Esophagus muscularis mucosa (tissue), 4 donors: ENCODE measurements around the gene LTA. TPM values are rescaled to one million over a fixed set of nuclear protein-coding genes. Genes with fewer than 3 reads are reported as not detected.
A peak's percentile ranks its signal among the peaks of the same experiment; 100 is the strongest.

ENCODE experiments used
- DNase-seq: peaks from one replicate; pipeline ENCODE4 v3.0.0-alpha.2; 2017; ENCODE audit errors: extremely low spot score
- H3K27ac ChIP-seq, 4 donors: fragments of 200-600 bp; sonication (generic); replicated peaks in 1 of 4; 1 replicate in 3 of 4; 2 replicates in 1 of 4; pipeline ENCODE4 v1.5.1; 2016 to 2019; ENCODE audit warnings: mild to moderate bottlenecking in 1 of 4
- H3K27me3 ChIP-seq, 4 donors: fragments of 200-600 bp; sonication (generic); one replicate each; pipeline versions ENCODE4 v1.5.1 to v1.6.0; 2016 to 2019
- H3K36me3 ChIP-seq, 4 donors: fragments of 200-600 bp; sonication (generic); one replicate each; pipeline ENCODE4 v1.5.1; 2016 to 2019
- H3K4me1 ChIP-seq, 4 donors: fragments of 200-600 bp; sonication (generic); one replicate each; pipeline ENCODE4 v1.5.1; 2016 to 2019
- H3K4me3 ChIP-seq, 4 donors: fragments of 200-600 bp; sonication (generic); 1 replicate in 2 of 4; 2 replicates in 2 of 4; pipeline ENCODE4 v1.5.1; 2016 to 2019; ENCODE audit warnings: mild to moderate bottlenecking in 4 of 4, moderate library complexity in 1 of 4
- H3K9me3 ChIP-seq, 4 donors: fragments of 200-600 bp; sonication (generic); 1 replicate in 3 of 4; 2 replicates in 1 of 4; pipeline ENCODE4 v1.5.1; 2016 to 2019
- CTCF ChIP-seq, 3 experiments: fragments of 200-600 bp in 2 of 3; fragments of 450-650 bp in 1 of 3; sonication (generic) in 2 of 3; IDR thresholded peaks; one replicate each; pipeline ENCODE4 v1.5.1; 2017 to 2019; ENCODE audit warnings: antibody characterized with exemption in 3 of 3, mild to moderate bottlenecking in 2 of 3, moderate library complexity in 1 of 3
- EP300 ChIP-seq: sonication (generic); formaldehyde crosslinking; IDR thresholded peaks from one replicate; pipeline ENCODE4 v1.6.1; 2017; ENCODE audit warnings: antibody characterized with exemption
- POLR2A ChIP-seq: fragments of 450-650 bp; IDR thresholded peaks from one replicate; pipeline ENCODE4 v1.6.1; 2017; ENCODE audit warnings: antibody characterized with exemption, moderate library complexity, mild to moderate bottlenecking, low read depth
- POLR2AphosphoS5 ChIP-seq, 2 donors: sonication (generic); formaldehyde crosslinking; IDR thresholded peaks; one replicate each; pipeline ENCODE4 v1.6.1; 2017; ENCODE audit warnings: antibody characterized with exemption in 2 of 2
- WGBS: methylation state at CpG from one replicate; pipeline ENCODE4 v1.1.5; 2018; 5-methylcytosine and 5-hydroxymethylcytosine counted together
- intact Hi-C: fragments of 100-400 bp; cut with DNase I; formaldehyde crosslinking; loops from one replicate; pipeline ENCODE4 v1.15.1; 2023
- total RNA-seq, 4 donors: library from RNA; depleted of rRNA; stranded (reverse); fragments of >200 nt; gene quantifications; one replicate each; pipeline versions ENCODE4 v1.1.0 to v1.2.1, GENCODE V29; 2016

Gene LTA
- total RNA-seq, 4 donors from 2014 or later = not detected

- 92% methylated on average over 3 of the region's 3 CpGs for WGBS
- no peak overlapping the region for H3K27ac ChIP-seq
- intact Hi-C loops = no loop called here
Observed at GRCh38 chr6:31577579-31577966, 5.5 kb downstream of the LTA start.

GRCh38 chr6:31578184-31579118, 6.4 kb downstream of the LTA start:
- TF ChIP-seq CTCF (IDR thresholded peaks at IDR 0.05) = no peak
- no peak for TF ChIP-seq POLR2A
- no peak for TF ChIP-seq EP300
- no peak for TF ChIP-seq POLR2AphosphoS5 (IDR thresholded peaks at IDR 0.05)
- 80% methylated on average over 11 of the region's 12 CpGs for WGBS
- intact Hi-C loops = no loop called here

More at GRCh38 chr6:31577579-31577966, 5.5 kb downstream of the LTA start:
- Histone ChIP-seq H3K9me3 (no peaks in the 10 kb centered on the region), H3K27me3 (peaks cover 0 to 7% (median 0%) of the 10 kb centered on the region in 4 donors), H3K36me3 (no peaks in the 10 kb centered on the region), H3K4me3 (no peak overlapping the region), H3K4me1 (peaks cover 17 to 24% (median 20%) of the 10 kb centered on the region in 4 donors)
- DNase-seq = no peak
- TF ChIP-seq POLR2AphosphoS5 (IDR thresholded peaks at IDR 0.05) = no peak
- TF ChIP-seq POLR2A = no peak
- TF ChIP-seq EP300 = no peak
- no peak for TF ChIP-seq CTCF (IDR thresholded peaks at IDR 0.05)

GRCh38 chr6:31579119-31579505, 7.0 kb downstream of the LTA start:
- Histone ChIP-seq H3K36me3 (no peaks in the 10 kb centered on the region), H3K4me3 (no peak overlapping the region), H3K9me3 (no peaks in the 10 kb centered on the region), H3K27ac (no peak overlapping the region), H3K4me1 (peaks cover 17 to 25% (median 22%) of the 10 kb centered on the region in 4 donors), H3K27me3 (no peaks in the 10 kb centered on the region)
- TF ChIP-seq EP300 (no peak), POLR2A (no peak), CTCF (IDR thresholded peaks at IDR 0.05) (no peak), POLR2AphosphoS5 (IDR thresholded peaks at IDR 0.05) (no peak)
- intact Hi-C loops = no loop called here
- 88% methylated on average over 3 of the region's 3 CpGs for WGBS
- no peak for DNase-seq

More at GRCh38 chr6:31578184-31579118, 6.4 kb downstream of the LTA start:
- no peak for DNase-seq
- H3K36me3 ChIP-seq = no peaks in the 10 kb centered on the region
- no peak overlapping the region for H3K27ac ChIP-seq
- no peaks in the 10 kb centered on the region for H3K27me3 ChIP-seq
- H3K4me3 ChIP-seq = no peak overlapping the region
- H3K9me3 ChIP-seq = no peaks in the 10 kb centered on the region
- H3K4me1 ChIP-seq = peaks cover 17 to 25% (median 22%) of the 10 kb centered on the region in 4 donors

- Histone ChIP-seq H3K27ac (peak overlapping the region in 1 of 4 donors; percentile 77), H3K4me1 (peaks cover 17 to 25% (median 22%) of the 10 kb centered on the region in 4 donors), H3K4me3 (no peak overlapping the region), H3K27me3 (no peaks in the 10 kb centered on the region), H3K36me3 (no peaks in the 10 kb centered on the region), H3K9me3 (no peaks in the 10 kb centered on the region)
- intact Hi-C loops = loop anchor here (5.0 kb wide), 1 partner anchor 32 kb away; the partner anchor contains the start of genes ATP6V1G2 and NFKBIL1
- DNase-seq = no peak
- TF ChIP-seq EP300 = no peak
- TF ChIP-seq POLR2AphosphoS5 (IDR thresholded peaks at IDR 0.05) = no peak
- no peak for TF ChIP-seq POLR2A
- TF ChIP-seq CTCF (IDR thresholded peaks at IDR 0.05) = no peak
- 95% methylated on average over 8 of the region's 8 CpGs for WGBS
Observed at GRCh38 chr6:31579546-31580437, 7.7 kb downstream of the LTA start.
